HG02885 (cell line): ENCODE data around the gene ATP9A.
A peak's percentile ranks its signal among the peaks of the same experiment; 100 is the strongest.

Source experiments
- ATAC-seq: cut with Tn5 transposase; IDR thresholded peaks from one replicate; pipeline ENCODE4 v1.9.1; 2021; ENCODE audit warnings: mild to moderate bottlenecking; ENCODE audit not compliant: unreplicated experiment, poor library complexity

Gene ATP9A

GRCh38 chr20:51610761-51611624 is 157.2 kb downstream of the ATP9A start:
- ATAC-seq = no peak

DNA sequence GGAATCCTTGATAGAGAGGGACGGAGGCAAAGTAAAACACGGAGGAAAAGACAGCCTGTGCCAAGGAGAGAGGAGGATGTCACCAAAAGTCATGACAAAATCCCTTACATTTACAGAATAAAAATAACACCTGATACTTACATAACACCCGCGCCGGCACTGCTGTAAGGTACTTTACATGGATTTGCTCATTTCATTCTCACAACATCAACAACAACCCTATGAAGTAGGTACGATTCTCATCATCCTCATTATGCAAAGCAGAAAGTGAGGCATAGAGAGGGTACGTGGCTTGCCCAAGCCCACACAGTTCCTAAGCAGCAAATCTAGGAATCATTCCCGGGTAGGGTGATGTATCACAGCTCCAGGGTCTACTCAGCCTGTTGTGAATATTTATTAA is 158.1 kb downstream of the ATP9A start:
- ATAC-seq = no peak

DNA sequence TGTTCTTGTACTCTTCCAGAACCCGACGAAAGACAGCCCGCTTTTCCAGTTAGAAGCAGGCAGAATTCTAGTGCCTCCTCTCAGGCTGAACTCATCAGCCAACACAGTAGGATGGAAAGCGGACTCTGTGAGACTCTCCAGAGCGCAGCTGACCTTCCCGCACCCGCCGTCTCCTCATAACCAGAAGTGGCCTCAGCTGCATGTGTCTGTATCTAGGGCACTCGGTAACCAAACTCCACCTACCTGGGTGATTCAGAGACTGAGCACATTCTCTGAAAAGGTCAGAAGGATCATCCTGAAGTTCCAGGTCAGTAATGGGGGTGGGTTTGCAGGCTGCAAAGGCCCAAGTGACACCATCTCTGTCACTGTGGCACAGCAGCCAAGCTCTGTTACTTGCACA is 158.9 kb downstream of the ATP9A start:
- peak; percentile 41 for ATAC-seq

GRCh38 chr20:51608061-51608460 is 160.1 kb downstream of the ATP9A start:
- ATAC-seq = peak; percentile 41

- no peak for ATAC-seq
Measured at GRCh38 chr20:51607170-51607569, 161.0 kb downstream of the ATP9A start.

DNA sequence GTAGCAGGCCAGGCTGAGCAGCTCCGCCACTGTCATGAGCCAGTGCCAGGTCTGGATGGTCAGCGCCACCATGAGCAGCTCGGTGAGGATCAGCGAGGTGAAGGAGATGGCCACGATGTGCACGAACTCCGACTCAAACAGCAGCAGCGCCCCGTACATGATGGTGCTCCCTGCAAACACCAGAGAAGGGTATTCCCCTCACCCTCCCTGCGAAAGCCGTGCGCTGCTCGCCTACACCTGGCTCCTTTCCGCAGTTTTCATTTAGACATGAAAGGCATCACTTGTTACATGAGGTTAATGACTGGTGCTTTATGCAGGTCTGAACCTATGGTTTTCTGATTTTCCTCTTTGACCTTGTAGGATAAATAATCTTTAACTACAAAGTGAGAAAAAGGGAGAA is 163.3 kb downstream of the ATP9A start:
- ATAC-seq = no peak

GRCh38 chr20:51602131-51602530 is 166.1 kb downstream of the ATP9A start:
- ATAC-seq = no peak

GRCh38 chr20:51600950-51601349 is 167.2 kb downstream of the ATP9A start:
- no peak for ATAC-seq

DNA sequence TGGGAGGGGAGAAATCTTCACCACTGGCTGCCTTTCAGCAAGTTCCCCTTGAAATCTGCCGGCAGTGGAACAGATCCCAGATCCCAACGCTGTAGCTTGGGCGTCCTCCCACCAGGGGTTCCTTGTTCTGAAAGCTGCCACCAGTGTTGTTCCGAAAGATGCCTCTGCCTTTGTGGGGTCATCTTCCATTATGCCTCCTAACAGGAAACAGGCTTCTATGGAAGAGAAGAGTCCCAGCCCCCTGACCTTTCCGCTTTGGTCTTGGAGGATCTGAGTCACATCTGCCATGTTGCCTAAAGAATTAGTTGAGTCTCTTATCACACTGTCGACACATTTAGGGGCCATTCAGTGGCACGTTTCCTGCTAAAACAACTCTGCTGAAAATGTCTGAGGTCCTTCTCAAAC is 168.2 kb downstream of the ATP9A start:
- no peak for ATAC-seq

DNA sequence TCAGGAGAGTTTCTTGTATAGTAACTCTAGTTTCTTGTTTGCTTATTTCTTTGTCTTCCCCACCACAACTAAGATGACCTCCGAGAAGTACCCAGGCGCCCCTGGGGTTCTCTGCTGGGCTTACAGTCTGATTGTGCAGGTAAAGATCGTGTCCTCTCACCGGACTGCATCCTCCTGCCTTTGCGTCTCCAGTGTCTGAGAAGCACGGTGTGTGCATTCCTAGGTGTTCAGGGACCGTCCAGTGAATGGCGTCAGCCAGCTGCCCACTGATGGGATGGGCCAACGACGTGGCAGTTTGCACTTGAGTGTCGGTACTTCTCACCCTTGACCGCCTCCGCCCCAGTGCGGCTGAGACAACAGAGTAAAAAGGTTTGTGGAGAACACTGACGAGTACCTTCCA is 169.6 kb downstream of the ATP9A start:
- no peak for ATAC-seq

DNA sequence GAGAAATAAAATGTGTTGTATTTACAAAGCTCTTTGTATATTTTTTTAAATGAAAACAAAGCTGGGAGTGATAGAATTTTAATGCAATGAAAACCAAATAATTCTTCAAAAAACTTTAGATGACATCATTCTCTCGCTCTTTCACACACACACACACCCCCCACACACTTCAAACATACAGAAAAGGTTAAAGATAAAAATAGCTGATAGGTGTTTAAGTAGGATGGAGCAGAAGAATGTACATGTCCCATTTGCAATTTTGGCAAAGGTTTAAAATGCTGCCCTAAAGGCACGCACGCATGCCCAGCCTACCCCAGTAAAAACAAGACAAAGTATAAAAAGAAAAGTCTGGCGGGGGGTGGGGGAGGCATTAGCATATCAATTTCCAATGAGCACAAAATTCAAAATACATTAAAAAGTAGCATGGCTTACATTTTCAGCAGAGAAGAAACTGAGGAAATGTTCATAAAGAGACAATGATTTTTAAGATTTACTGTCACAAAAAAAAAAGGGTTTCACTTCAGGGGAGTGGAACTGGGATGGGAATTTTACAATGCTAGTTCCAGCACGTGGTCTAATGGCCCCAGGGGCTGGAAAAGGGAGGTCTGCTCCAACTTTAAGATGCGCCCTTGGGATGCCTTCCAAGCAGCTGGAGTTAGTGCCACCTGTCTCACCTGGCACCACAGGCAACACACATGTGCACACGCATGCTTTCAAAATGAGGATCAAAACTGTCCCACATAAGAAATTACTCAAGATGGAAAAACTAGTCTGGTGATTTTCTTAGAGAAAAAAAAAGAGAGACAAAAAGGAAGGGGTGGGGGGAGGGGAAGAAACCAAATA is 170.6 kb downstream of the ATP9A start:
- ATAC-seq = no peak

GRCh38 chr20:51596668-51597388 is 171.4 kb downstream of the ATP9A start:
- ATAC-seq = no peak

- ATAC-seq = no peak
Measured at GRCh38 chr20:51595744-51596143, 172.4 kb downstream of the ATP9A start.

DNA sequence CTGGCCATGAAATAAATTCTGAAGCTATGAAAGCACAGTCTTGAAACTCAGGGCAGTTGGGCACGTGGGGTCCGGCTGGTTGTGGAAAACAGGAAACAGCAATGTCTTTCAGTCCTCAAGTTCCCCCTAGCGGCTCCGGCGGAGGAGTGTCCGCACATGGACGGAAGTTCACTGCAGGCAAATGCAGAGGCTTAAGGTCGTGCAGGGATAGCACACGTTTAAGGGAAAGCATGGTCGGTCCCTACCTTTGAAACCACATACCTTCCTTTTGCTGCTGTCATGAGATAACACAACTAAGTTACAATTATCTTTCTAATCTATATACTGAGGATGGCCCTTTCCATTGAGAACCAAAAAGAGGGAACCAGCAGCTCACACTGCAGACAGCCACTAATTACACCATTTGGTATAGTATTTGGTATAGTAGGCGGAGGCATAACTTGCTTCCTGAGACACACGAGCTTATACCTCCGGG is 173.1 kb downstream of the ATP9A start:
- ATAC-seq = peak; percentile 93

- no peak for ATAC-seq
Measured at GRCh38 chr20:51594236-51595057, 173.7 kb downstream of the ATP9A start.

- ATAC-seq = no peak
Measured at GRCh38 chr20:51593584-51593983, 174.6 kb downstream of the ATP9A start.

GRCh38 chr20:51592564-51592963 is 175.6 kb downstream of the ATP9A start:
- ATAC-seq = no peak

GRCh38 chr20:51591871-51592270 is 176.3 kb downstream of the ATP9A start:
- ATAC-seq = no peak

- no peak for ATAC-seq
Measured at GRCh38 chr20:51588762-51589161, 179.4 kb downstream of the ATP9A start.

DNA sequence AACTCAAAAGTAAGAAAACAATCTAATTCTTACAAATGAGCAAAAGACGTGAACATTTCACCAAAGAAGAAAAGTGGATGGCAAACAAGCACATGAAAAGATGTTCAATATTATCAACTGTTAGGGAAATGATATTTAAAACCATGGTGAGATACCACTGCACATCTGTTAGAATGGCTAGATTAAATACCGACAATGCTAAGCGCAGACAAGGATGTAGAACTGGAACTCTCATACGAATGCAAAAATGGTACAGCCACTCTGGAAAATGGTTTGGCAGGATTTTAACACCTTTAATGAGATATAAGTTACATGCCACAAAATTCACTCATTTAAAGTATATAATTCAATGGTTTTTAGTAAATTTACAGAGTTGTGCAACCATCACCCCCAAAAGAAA is 181.0 kb downstream of the ATP9A start:
- no peak for ATAC-seq
